ENCODE measurements around the gene RPA1.

DNA sequence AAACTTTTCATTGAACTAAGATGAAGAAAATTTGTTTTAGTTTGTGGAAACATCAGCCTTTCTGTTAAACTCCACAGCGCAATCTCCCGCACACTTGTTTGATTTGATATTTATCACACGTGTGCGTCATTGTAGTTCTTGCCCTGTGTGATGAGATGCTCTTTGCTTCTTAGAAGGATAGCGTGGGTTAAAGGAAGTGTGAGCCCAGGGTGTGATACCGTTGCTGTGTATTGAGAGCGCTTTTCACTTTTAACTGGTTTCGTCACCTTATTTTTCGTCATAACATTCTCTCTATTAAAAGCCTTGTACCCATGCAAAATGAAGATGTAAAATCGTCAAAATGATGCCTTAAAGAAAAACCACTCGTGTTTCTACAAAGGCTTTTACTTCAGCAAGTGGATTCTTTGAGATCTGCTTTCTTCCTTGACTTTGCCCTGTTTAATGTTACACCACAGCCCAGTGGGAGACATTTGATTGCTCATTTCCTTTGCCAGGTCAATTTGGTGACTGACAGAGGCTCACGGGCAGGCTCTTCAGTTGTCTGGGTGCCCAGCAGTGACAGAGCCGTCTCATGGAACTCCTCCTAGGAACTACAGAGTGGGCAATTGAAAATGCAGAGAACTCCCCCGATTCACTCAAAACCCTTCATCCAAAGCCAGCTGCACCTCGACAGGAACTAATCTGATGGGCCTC is 61.1 kb downstream of the RPA1 start:
- TF ChIP-seq, protein P1, sequence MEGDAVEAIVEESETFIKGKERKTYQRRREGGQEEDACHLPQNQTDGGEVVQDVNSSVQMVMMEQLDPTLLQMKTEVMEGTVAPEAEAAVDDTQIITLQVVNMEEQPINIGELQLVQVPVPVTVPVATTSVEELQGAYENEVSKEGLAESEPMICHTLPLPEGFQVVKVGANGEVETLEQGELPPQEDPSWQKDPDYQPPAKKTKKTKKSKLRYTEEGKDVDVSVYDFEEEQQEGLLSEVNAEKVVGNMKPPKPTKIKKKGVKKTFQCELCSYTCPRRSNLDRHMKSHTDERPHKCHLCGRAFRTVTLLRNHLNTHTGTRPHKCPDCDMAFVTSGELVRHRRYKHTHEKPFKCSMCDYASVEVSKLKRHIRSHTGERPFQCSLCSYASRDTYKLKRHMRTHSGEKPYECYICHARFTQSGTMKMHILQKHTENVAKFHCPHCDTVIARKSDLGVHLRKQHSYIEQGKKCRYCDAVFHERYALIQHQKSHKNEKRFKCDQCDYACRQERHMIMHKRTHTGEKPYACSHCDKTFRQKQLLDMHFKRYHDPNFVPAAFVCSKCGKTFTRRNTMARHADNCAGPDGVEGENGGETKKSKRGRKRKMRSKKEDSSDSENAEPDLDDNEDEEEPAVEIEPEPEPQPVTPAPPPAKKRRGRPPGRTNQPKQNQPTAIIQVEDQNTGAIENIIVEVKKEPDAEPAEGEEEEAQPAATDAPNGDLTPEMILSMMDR (IDR thresholded peaks at IDR 0.05) = no peak
- no peak for TF ChIP-seq POLR2A (IDR thresholded peaks at IDR 0.05)
